K562 (cell line): ENCODE measurements around the gene ADD2. TPM values are rescaled to one million over a fixed set of nuclear protein-coding genes. Genes with fewer than 3 reads are reported as not detected.

Experiments
- ATAC-seq: fragments of 200-7000 bp; cut with Tn5 transposase; 3 replicates; pipeline ENCODE4 v1.9.1; 2020; ENCODE audit warnings: moderate library complexity
- Bru-seq: library from RNA; stranded (reverse); fragments of 400-500 nt; gene quantifications from one replicate; lab custom pipeline; 2021; lab: Mats Ljungman, UMichigan
- BruChase-seq, 2 experiments: library from RNA; stranded (reverse); fragments of 400-500 nt; gene quantifications; one replicate each; lab custom pipeline; 2021; lab: Mats Ljungman, UMichigan
- BruUV-seq: library from RNA; stranded (reverse); fragments of 400-500 nt; replicated peaks from 2 replicates; lab custom pipeline; 2021; lab: Mats Ljungman, UMichigan
- CTCF ChIA-PET: fragments of 300-600 bp; formaldehyde crosslinking; extraction: SDS; loops from one replicate; lab custom pipeline; 2021; ENCODE audit warnings: low intra/inter-chr PET ratio; lab: Yijun Ruan, JAX
- POLR2A ChIA-PET: fragments of 300-600, 350-650 bp; sonication (Branson Sonifier 250); formaldehyde crosslinking; extraction: SDS; loops from one replicate; lab custom pipeline; 2021; ENCODE audit warnings: antibody characterized with exemption, inconsistent platforms; lab: Yijun Ruan, JAX
- DNase-seq, 4 experiments: peaks; one replicate each; pipeline versions ENCODE4 v3.0.0 to v3.0.0-alpha.2; 2011 to 2018; ENCODE audit warnings: low spot score in 3 of 4, mixed read lengths in 3 of 4; ENCODE audit errors: extremely low read depth in 1 of 4
- FAIRE-seq: peaks from 2 replicates; lab custom pipeline; 2011; peaks lifted over from hg19 to GRCh38; lab: Jason Lieb, UNC
- H2AFZ ChIP-seq: 2 replicates; pipeline ENCODE4 v1.6.0; 2011; ENCODE audit warnings: low read depth, low read length, control low read depth, inconsistent platforms
- H3K27ac ChIP-seq: fragments of 200-600 bp; 3 replicates; pipeline ENCODE4 v1.8.0; 2011; ENCODE audit warnings: low read depth, mild to moderate bottlenecking, control low read depth, inconsistent platforms, low read length, moderate library complexity, mixed read lengths; ENCODE audit errors: extremely low read depth
- H3K27me3 ChIP-seq, 2 experiments: fragments of 300-600 bp in 1 of 2; 2 replicates in 1 of 2; 3 replicates in 1 of 2; pipeline versions ENCODE4 v1.6.0 to v1.8.0; 2011; ENCODE audit warnings: inconsistent platforms in 2 of 2, low read length in 2 of 2, mild to moderate bottlenecking in 1 of 2, mixed read lengths in 1 of 2, moderate library complexity in 1 of 2; ENCODE audit not compliant: control insufficient read depth in 2 of 2, insufficient read depth in 2 of 2
- H3K36me3 ChIP-seq: fragments of 300-600 bp; 3 replicates; pipeline ENCODE4 v1.8.0; 2011; ENCODE audit warnings: mild to moderate bottlenecking, low read length, inconsistent platforms; ENCODE audit not compliant: control insufficient read depth, insufficient read depth
- H3K4me1 ChIP-seq, 2 experiments: fragments of 200-600 bp in 1 of 2; replicated peaks in 1 of 2; 2 replicates in 1 of 2; 3 replicates in 1 of 2; pipeline versions ENCODE4 v1.5.1 to v1.8.0; 2011; ENCODE audit warnings: inconsistent platforms in 2 of 2, low read length in 2 of 2, mild to moderate bottlenecking in 1 of 2, mixed read lengths in 1 of 2, moderate library complexity in 1 of 2; ENCODE audit not compliant: control insufficient read depth in 2 of 2, insufficient read depth in 2 of 2
- H3K4me2 ChIP-seq: 2 replicates; pipeline ENCODE4 v1.6.1; 2011; ENCODE audit warnings: low read length, control low read depth, inconsistent platforms, mixed read lengths; ENCODE audit not compliant: insufficient read depth
- H3K4me3 ChIP-seq: fragments of 200-600 bp; sonication (generic), shearing (Covaris generic); 2 replicates; pipeline ENCODE4 v1.5.1; 2016; ENCODE audit warnings: control low read depth, inconsistent platforms
- H3K79me2 ChIP-seq: fragments of 200-600 bp; 3 replicates; pipeline ENCODE4 v1.8.0; 2011; ENCODE audit warnings: low read length, inconsistent platforms; ENCODE audit not compliant: control insufficient read depth, insufficient read depth
- H3K9ac ChIP-seq, 2 experiments: 2 replicates each; pipeline versions ENCODE4 v1.6.0 to v1.6.1; 2011; ENCODE audit warnings: low read depth in 2 of 2, low read length in 2 of 2, control low read depth in 1 of 2, inconsistent platforms in 1 of 2, mild to moderate bottlenecking in 1 of 2, mixed read lengths in 1 of 2; ENCODE audit not compliant: insufficient read depth in 1 of 2
- H3K9me1 ChIP-seq: one replicate; pipeline ENCODE4 v1.6.0; 2011; ENCODE audit warnings: inconsistent platforms, mild to moderate bottlenecking, low read length, moderate library complexity; ENCODE audit not compliant: control insufficient read depth, insufficient read depth
- H3K9me3 ChIP-seq: replicated peaks from 2 replicates; pipeline ENCODE4 v1.5.1; 2011; ENCODE audit warnings: low read depth, low read length, inconsistent platforms; ENCODE audit not compliant: control insufficient read depth, insufficient read depth
- H4K20me1 ChIP-seq: replicated peaks from 2 replicates; pipeline ENCODE4 v1.6.1; 2011; ENCODE audit warnings: low read length, inconsistent platforms, mixed read lengths; ENCODE audit not compliant: control insufficient read depth, insufficient read depth
- BDP1 ChIP-seq: IDR thresholded peaks from 3 replicates; pipeline ENCODE4 v1.6.1; 2011; ENCODE audit not compliant: insufficient read length, insufficient read depth
- CTBP1 ChIP-seq: fragments of 450-650 bp; IDR thresholded peaks from 2 replicates; pipeline ENCODE4 v1.6.1; 2016; ENCODE audit warnings: borderline replicate concordance
- JUND ChIP-seq, 2 experiments: IDR thresholded peaks; 2 replicates in 1 of 2; 3 replicates in 1 of 2; pipeline ENCODE4 v1.6.1; 2011; ENCODE audit warnings: borderline replicate concordance in 2 of 2, low read depth in 2 of 2, low read length in 2 of 2, improper control_type of control experiment in 1 of 2, missing biosample characterization in 1 of 2, missing genetic modification characterization in 1 of 2, missing genetic modification reagents in 1 of 2
- NONO ChIP-seq, 2 experiments: fragments of 200-400 bp in 1 of 2; fragments of 450-650 bp in 1 of 2; formaldehyde crosslinking in 1 of 2; IDR thresholded peaks; 2 replicates each; pipeline ENCODE4 v1.6.1; 2017; ENCODE audit warnings: low read depth in 2 of 2, mild to moderate bottlenecking in 2 of 2, moderate library complexity in 2 of 2, low read length in 1 of 2
- POLR2A ChIP-seq: fragments of 450-650 bp; conservative IDR thresholded peaks from 2 replicates; pipeline ENCODE4 v1.6.1; 2016
- SMARCA4 ChIP-seq: fragments of 450-650 bp; IDR thresholded peaks from 2 replicates; pipeline ENCODE4 v1.6.1; 2016
- YY1 ChIP-seq, 3 experiments: IDR thresholded peaks; 2 replicates each; pipeline ENCODE4 v1.6.1; 2011; ENCODE audit warnings: low read length in 2 of 3, mild to moderate bottlenecking in 2 of 3, moderate library complexity in 2 of 3, borderline replicate concordance in 1 of 3, control low read depth in 1 of 3, low read depth in 1 of 3; ENCODE audit not compliant: insufficient read depth in 3 of 3, insufficient replicate concordance in 2 of 3, control insufficient read depth in 1 of 3, insufficient read length in 1 of 3; ENCODE audit errors: extremely low read depth in 1 of 3
- WGBS: fragments of 100-300 bp; shearing (Covaris generic); methylation state at CpG from one replicate; pipeline ENCODE4 v1.1.6; 2016; ENCODE audit warnings: low coverage, mixed read lengths; ENCODE audit not compliant: insufficient coverage; ENCODE audit errors: missing lambda C conversion rate; 5-methylcytosine and 5-hydroxymethylcytosine counted together
- in situ Hi-C: fragments of 300-500 bp; cut with MboI; formaldehyde crosslinking; loops from 4 replicates; pipeline ENCODE4 v1.15.0; 2018; ENCODE audit warnings: inconsistent platforms, mixed read lengths
- intact Hi-C: fragments of 100-400 bp; cut with micrococcal nuclease; formaldehyde crosslinking; loops from 2 replicates; pipeline ENCODE4 v1.14.2; 2022
- long read RNA-seq, 3 experiments: library from polyadenylated mRNA in 2 of 3; library from RNA in 1 of 3; unstranded in 2 of 3; stranded (forward) in 1 of 3; transcript quantifications; one replicate each; pipeline ENCODE4 v2.0.0, GENCODE V29; 2019 to 2022
- polyA minus RNA-seq, 3 experiments: library from RNA; depleted of rRNA, polyadenylated mRNA; stranded (reverse); fragments of >200 nt; gene quantifications; 2 replicates each; pipeline ENCODE4 v1.2.3, GENCODE V29; 2011
- polyA plus RNA-seq, 8 experiments: library from polyadenylated mRNA; depleted of rRNA in 4 of 8; stranded (reverse) in 5 of 8; unstranded in 3 of 8; fragments of >200 nt; fragmentation: Nextera tagmentation in 2 of 8; fragmentation: Illumina TruSeq in 1 of 8; extraction: Ambion mirVana in 2 of 8; extraction: Trizol in 1 of 8; gene quantifications; 2 replicates each; pipeline versions ENCODE4 v1.2.1 to v1.2.3, GENCODE V29; 2011 to 2014; ENCODE audit warnings: inconsistent platforms in 1 of 8, missing spikeins in 1 of 8
- total RNA-seq, 7 experiments: library from RNA; depleted of rRNA in 6 of 7; stranded (reverse); fragments of >200 nt in 6 of 7; fragmentation: Illumina TruSeq in 2 of 7; extraction: Trizol in 2 of 7; gene quantifications; 2 replicates each; pipeline versions ENCODE4 v1.2.1 to v1.2.3, GENCODE V29; 2011 to 2021; ENCODE audit warnings: low replicate concordance in 1 of 7
- TF ChIP-seq, protein P1 (sequence below), 2 experiments: fragments of 450-650 bp; conservative IDR thresholded peaks; 2 replicates each; pipeline ENCODE4 v1.6.1; 2017; ENCODE audit warnings: mild to moderate bottlenecking in 2 of 2, moderate library complexity in 2 of 2

The ADD2 gene, protein sequence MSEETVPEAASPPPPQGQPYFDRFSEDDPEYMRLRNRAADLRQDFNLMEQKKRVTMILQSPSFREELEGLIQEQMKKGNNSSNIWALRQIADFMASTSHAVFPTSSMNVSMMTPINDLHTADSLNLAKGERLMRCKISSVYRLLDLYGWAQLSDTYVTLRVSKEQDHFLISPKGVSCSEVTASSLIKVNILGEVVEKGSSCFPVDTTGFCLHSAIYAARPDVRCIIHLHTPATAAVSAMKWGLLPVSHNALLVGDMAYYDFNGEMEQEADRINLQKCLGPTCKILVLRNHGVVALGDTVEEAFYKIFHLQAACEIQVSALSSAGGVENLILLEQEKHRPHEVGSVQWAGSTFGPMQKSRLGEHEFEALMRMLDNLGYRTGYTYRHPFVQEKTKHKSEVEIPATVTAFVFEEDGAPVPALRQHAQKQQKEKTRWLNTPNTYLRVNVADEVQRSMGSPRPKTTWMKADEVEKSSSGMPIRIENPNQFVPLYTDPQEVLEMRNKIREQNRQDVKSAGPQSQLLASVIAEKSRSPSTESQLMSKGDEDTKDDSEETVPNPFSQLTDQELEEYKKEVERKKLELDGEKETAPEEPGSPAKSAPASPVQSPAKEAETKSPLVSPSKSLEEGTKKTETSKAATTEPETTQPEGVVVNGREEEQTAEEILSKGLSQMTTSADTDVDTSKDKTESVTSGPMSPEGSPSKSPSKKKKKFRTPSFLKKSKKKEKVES
- total RNA-seq (2011; cell fraction: chromatin; rRNA removed; ENCODE audit: low replicate concordance) = 39.1 and 60.6 TPM in 2 replicates
- 38.0 and 48.7 TPM in 2 replicates for total RNA-seq (2011; cell fraction: nucleolus; rRNA removed)
- total RNA-seq (2011; cell fraction: nucleoplasm; rRNA removed) = 46.6 and 51.7 TPM in 2 replicates
- total RNA-seq (2014; rRNA removed) (52.1 and 59.3 TPM in 2 replicates), total RNA-seq (2014; rRNA removed; fragmentation: Illumina TruSeq; extraction: Trizol) (18.1 and 19.1 TPM in 2 replicates), total RNA-seq (2015; rRNA removed; fragmentation: Illumina TruSeq; extraction: Trizol) (17.9 and 19.7 TPM in 2 replicates), total RNA-seq (2021) (59.6 and 63.0 TPM in 2 replicates), polyA plus RNA-seq (2011; rRNA removed) (15.0 and 36.2 TPM in 2 replicates), polyA plus RNA-seq (2014; fragmentation: Illumina TruSeq; extraction: Trizol) (60.0 and 60.4 TPM in 2 replicates), polyA plus RNA-seq (2014; fragmentation: Nextera tagmentation; extraction: Ambion mirVana) (1 to 10 TPM; 3.5 to 4.0 TPM), polyA plus RNA-seq (2014; rRNA removed) (55.9 and 58.6 TPM in 2 replicates), polyA minus RNA-seq (2011; rRNA and poly(A)+ RNA removed) (17.1 and 65.5 TPM in 2 replicates), Bru-seq, nascent RNA (percentile 68 among the genes with signal in this experiment), BruChase-seq, experiment 1, labeled RNA remaining after a 2-hour chase (percentile 62 among the genes with signal in this experiment), BruChase-seq, experiment 2, labeled RNA remaining after a 6-hour chase (percentile 61 among the genes with signal in this experiment)
- 20.6 and 70.3 TPM in 2 replicates for polyA plus RNA-seq (2011; cell fraction: cytosol; rRNA removed)
- 23.5 and 81.6 TPM in 2 replicates for polyA plus RNA-seq (2011; cell fraction: nucleus; rRNA removed)
- 20.9 and 29.6 TPM in 2 replicates for polyA plus RNA-seq (2012)
- polyA minus RNA-seq (2011; cell fraction: cytosol; rRNA and poly(A)+ RNA removed) = 26.8 and 57.4 TPM in 2 replicates
- 12.8 and 32.0 TPM in 2 replicates for polyA minus RNA-seq (2011; cell fraction: nucleus; rRNA and poly(A)+ RNA removed)
- long read RNA-seq, experiment 1, full-length matches to known transcripts = 11 of 169 reads
- long read RNA-seq, experiment 1, partial matches to known transcripts = 86 of 169 reads
- long read RNA-seq, experiment 1, other reads (novel, unspliced or antisense) = 72 of 169 reads
- long read RNA-seq, experiment 2, full-length matches to known transcripts = 8 of 100 reads
- long read RNA-seq, experiment 2, partial matches to known transcripts = 49 of 100 reads
- long read RNA-seq, experiment 2, other reads (novel, unspliced or antisense) = 43 of 100 reads
- long read RNA-seq, experiment 3, full-length matches to known transcripts = 8 of 24 reads
- long read RNA-seq, experiment 3, partial matches to known transcripts = 6 of 24 reads
- long read RNA-seq, experiment 3, other reads (novel, unspliced or antisense) = 10 of 24 reads

DNA sequence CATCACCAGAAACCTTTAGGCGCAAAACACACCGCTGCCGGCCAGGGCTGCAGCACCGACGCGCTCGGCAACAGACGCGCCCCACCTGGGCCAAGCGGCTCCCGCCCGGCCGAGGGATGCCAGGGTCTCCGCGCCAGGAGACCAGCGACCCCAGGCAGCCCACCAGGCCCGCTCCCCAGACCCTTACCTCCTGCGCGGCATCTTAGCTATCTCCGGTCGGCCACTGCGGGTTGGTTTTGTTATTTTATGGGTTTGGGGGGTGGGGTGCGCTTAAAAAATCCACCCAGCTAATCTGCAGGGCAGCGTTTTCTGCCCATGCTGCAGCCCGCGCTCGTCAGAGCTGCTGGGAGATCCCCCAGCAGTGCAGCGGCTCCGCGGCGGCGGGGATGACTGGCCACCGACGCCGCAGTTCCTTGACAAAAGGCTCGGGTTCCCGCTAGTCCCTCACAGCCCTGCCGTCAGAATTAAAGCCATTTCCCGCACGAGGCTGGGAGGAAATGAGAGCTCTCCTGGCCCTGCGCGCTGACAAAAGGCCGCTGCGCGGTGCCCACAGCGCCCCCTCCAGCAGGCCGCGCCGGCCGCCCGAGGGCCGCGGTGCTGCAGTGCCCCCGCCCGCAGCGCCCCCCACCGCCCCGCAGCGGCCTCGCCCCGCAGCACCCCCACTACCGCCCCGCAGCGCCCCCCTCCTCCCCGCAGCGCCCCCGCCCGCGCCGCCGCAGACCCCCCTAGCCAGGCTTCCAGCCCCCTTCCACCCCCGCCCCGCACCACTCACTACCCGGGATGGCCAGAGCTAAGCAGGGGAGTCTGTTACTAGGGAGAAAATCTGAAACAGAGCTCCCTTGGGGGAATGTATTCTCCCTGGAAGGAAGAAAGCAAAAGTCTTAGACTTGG is at the start of gene ADD2:
Gene ADD2 (minus strand): TSS at position 502 of the 891 bp plus-strand sequence. CDS start 61,792 bp downstream, outside the sequence.
- ChIA-PET CTCF (interaction anchor here (0.6 to 2.4 kb wide), 8 partner anchors 25 to 407 kb away, joined by 3 to 32 read pairs (median 4); no protein-coding TSS in a partner anchor), POLR2A (interaction anchor here (0.6 to 2.3 kb wide), 16 partner anchors 9 to 1407 kb away, joined by 3 to 7 read pairs (median 4); partner anchors contain the start of gene SNRPG)
- peak within 1 kb of the TSS; percentile 98 for H2AFZ ChIP-seq
- peak within 1 kb of the TSS; percentile 83 for H3K4me2 ChIP-seq
- FAIRE-seq (no peak), ATAC-seq (peak; percentile 95), DNase-seq (peak; percentile 78 to 87 (median 85))
- in situ Hi-C loops = no loop called here
- under 1% methylated on average over 38 of the region's 74 CpGs for WGBS
- H3K9me1 ChIP-seq = no peaks in the 10 kb centered on the region
- no peaks in the 10 kb centered on the region; a peak in 1 of 5 replicates for H3K27me3 ChIP-seq
- intact Hi-C loops = loop anchor here (1.0 to 5.0 kb wide), 3 partner anchors 61 to 466 kb away; partner anchors contain the start of gene FAM136A
- H3K36me3 ChIP-seq = no peaks in the 10 kb centered on the region
- H3K4me3 ChIP-seq = peak within 1 kb of the TSS; percentile 73
- no peaks in the 10 kb centered on the region for H3K9me3 ChIP-seq
- peak within 1 kb of the TSS; percentile 65 for H3K27ac ChIP-seq
- BruUV-seq = no TSS peak
- peaks cover 2 to 12% of the 10 kb centered on the region in 2 experiments; a peak in 4 of 5 replicates for H3K4me1 ChIP-seq
- H3K9ac ChIP-seq = peak within 1 kb of the TSS; percentile 74 to 95
- H3K79me2 ChIP-seq = peaks cover 14% of the 10 kb centered on the region
- H4K20me1 ChIP-seq = no peaks in the 10 kb centered on the region
- TF ChIP-seq BDP1 (no peak), YY1 (IDR thresholded peaks at IDR 0.05; ENCODE audit: borderline replicate concordance in 1 of 3, control insufficient read depth in 1 of 3, extremely low read depth in 1 of 3, insufficient read depth in 3 of 3, insufficient read length in 1 of 3, insufficient replicate concordance in 2 of 3, low read depth in 1 of 3, low read length in 2 of 3) (peak in 2 of 3 experiments; percentile 56 to 59), NONO (IDR thresholded peaks at IDR 0.05; ENCODE audit: low read depth in 2 of 2, low read length in 1 of 2) (0 out of 4 replicates have a peak, but pooled peaks of 1 of the 2 experiments have one; percentile 24), CTBP1 (peak; percentile 55; the same call in 1 of the 2 replicates), POLR2A (peak; percentile 61; the same call in 1 of the 2 replicates), SMARCA4 (0 out of 2 replicates have a peak, but pooled peaks have one; percentile 13), JUND (IDR thresholded peaks at IDR 0.05; ENCODE audit: borderline replicate concordance, low read depth, low read length) (0 out of 2 replicates have a peak, but pooled peaks have one; percentile 22), JUND (tag; IDR thresholded peaks at IDR 0.05; ENCODE audit: borderline replicate concordance, low read depth, low read length) (no peak; the same call in 2 of the 3 replicates)
- TF ChIP-seq, protein P1, sequence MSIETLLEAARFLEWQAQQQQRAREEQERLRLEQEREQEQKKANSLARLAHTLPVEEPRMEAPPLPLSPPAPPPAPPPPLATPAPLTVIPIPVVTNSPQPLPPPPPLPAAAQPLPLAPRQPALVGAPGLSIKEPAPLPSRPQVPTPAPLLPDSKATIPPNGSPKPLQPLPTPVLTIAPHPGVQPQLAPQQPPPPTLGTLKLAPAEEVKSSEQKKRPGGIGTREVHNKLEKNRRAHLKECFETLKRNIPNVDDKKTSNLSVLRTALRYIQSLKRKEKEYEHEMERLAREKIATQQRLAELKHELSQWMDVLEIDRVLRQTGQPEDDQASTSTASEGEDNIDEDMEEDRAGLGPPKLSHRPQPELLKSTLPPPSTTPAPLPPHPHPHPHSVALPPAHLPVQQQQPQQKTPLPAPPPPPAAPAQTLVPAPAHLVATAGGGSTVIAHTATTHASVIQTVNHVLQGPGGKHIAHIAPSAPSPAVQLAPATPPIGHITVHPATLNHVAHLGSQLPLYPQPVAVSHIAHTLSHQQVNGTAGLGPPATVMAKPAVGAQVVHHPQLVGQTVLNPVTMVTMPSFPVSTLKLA (conservative IDR thresholded peaks at IDR 0.05) = peak in 1 of 2 experiments; percentile 37; a peak in 1 of 4 replicates
